ENCODE data around the gene GPBP1.
"Not testable (repeated sequence)": the region's sequence is repeated elsewhere in the genome, so short reads cannot be mapped to it uniquely, and the experiment has no call there.

GPBP1 gene

GRCh38 chr5:57276353-57276752, 102.5 kb downstream of the GPBP1 start:
- no peak for DNase-seq (ENCODE audit: low read depth in 1 of 2, low spot score in 1 of 2)

GRCh38 chr5:57277085-57277484, 103.2 kb downstream of the GPBP1 start:
- DNase-seq (ENCODE audit: low read depth in 1 of 2, low spot score in 1 of 2), result no peak

DNA sequence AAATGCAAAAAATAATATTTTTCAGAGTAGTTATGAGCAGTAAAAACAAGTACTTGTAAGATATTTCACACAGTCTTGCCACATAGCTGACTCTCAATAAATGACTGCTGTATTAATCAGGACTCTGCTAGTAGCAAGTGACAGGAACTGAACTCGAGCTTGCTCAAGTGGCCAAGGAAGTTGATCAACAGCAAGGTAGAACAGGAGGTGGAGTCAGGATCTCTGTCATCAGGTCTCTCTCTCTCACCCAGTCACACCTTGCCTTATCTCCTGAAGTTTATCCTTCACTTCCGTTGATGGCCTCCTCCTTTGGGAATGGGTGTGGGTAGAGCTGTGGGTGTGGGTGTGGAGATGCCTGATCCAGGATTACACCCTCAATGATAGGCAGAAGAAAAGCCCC, 107.0 kb downstream of the GPBP1 start:
- no peak for DNase-seq (ENCODE audit: low read depth in 1 of 2, low spot score in 1 of 2)

- DNase-seq (ENCODE audit: low read depth in 1 of 2, low spot score in 1 of 2), result not testable (repeated sequence)
Measured at GRCh38 chr5:57285084-57285483, 111.2 kb downstream of the GPBP1 start.

DNA sequence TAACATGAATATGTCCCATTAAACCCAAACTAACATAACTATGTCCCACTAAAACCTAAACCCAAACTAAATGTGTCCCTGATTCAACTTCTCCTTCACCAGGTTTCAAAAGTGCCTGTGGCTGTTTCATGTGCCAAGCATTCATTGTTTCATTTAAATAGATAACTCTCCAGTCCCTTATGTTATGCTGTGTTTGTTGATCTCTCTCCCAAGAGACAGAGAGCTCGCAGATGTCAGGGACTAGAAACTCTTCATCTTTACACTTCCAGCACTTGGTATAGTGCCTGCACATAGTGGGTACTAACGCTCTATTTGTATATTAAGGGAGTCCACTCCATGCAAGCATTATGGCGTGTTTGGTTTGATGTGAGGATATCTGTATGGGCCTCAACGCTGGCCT, 118.0 kb downstream of the GPBP1 start:
- no peak for DNase-seq (ENCODE audit: low read depth in 1 of 2, low spot score in 1 of 2)

GRCh38 chr5:57292336-57292735, 118.5 kb downstream of the GPBP1 start:
- no peak for DNase-seq (ENCODE audit: low read depth in 1 of 2, low spot score in 1 of 2)

DNA sequence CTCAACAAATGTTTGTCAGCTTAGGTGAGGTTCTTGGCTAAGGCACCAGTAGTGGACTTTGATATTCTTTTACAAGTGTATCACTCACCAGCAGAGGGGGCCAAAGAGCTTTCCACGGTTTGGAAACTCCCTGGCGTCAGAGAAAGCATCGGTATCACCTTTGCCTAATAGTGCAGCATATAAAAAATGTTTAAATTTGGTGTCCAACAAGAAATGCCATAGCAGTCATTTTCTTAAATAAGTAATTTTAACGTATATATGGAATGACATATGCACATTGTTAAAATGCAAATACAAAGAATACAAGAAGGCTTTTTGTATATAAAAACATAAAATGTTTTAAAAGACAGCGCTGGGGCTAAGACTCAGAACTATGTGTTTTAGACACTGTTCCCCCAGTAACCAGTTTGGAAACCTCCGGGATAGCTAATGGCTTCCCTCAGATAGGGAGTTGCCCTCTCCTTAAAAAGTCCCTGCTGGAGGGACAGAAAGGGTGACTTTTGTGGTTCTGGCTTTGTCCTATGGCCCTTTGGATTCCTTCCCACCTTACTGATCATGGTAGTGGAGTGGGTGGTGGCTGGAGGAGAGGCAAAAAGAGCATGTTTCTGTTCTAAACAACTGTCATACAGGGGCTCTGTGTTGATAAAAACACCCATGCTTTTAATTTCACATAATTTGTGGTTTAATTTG, 124.6 kb downstream of the GPBP1 start:
- peak; percentile 45 to 58 for DNase-seq (ENCODE audit: low read depth in 1 of 2, low spot score in 1 of 2)

- DNase-seq (ENCODE audit: low read depth in 1 of 2, low spot score in 1 of 2), result no peak
Measured at GRCh38 chr5:57298985-57299491, 125.2 kb downstream of the GPBP1 start.

- no peak for DNase-seq (ENCODE audit: low read depth in 1 of 2, low spot score in 1 of 2)
Measured at GRCh38 chr5:57299986-57300385, 126.1 kb downstream of the GPBP1 start.

DNA sequence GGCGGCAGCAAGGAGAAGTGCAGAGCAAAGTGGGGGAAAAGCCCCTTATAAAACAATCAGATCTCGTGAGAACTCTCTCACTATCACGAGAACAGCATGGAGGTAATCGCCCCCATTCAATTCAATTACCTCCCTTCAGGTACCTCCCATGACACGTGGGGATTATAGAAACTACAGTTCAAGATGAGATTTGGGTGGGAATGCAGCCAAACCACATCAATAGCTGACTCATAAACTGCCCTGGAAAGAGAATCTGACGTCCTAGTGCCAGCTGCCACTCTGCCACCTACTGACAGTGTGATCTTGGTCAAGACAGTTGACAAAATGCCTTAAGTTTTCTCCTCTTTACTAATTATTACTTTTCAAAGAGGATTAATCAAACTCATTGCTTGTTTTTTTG, 128.3 kb downstream of the GPBP1 start:
- DNase-seq (ENCODE audit: low read depth in 1 of 2, low spot score in 1 of 2), result no peak

DNA sequence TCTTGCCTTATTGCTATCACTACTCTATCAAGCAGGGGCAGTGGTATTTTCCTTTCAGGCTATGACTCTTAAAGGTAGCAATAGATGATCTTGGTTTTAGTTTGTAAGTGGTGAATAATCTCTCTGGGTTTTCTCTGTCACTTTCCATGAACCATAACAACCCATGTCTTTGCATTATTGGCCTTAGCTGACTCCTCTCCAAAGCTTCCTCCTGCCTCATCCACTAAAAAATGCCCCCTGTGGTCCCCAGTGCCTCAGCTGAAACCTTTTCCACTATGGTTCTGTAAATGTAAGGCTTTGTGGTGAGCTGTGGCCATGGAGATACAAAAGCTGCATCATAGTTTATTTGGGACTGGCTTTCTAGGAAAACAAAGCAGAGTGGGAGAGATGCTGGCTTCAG, 128.8 kb downstream of the GPBP1 start:
- DNase-seq (ENCODE audit: low read depth in 1 of 2, low spot score in 1 of 2), result no peak

DNA sequence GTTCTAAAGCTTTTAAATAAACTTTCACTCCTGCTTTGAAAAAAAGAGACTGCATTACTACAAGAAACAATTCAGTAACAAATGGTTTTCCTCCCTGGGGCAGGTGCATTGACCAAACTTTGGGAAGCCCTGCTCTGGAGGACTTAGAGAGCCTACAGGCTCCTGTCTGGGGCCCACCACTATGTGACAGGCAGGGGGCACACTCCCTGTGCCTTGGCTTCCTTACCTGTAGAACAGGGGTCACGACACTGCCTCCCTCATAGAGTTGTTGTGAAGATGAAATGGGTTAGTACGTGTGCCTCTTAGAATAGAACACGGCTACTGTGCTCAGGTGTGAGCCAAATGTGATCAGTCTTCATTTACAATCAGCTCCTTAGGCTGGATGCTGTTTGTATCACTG, 130.1 kb downstream of the GPBP1 start:
- no peak for DNase-seq (ENCODE audit: low read depth in 1 of 2, low spot score in 1 of 2)

DNA sequence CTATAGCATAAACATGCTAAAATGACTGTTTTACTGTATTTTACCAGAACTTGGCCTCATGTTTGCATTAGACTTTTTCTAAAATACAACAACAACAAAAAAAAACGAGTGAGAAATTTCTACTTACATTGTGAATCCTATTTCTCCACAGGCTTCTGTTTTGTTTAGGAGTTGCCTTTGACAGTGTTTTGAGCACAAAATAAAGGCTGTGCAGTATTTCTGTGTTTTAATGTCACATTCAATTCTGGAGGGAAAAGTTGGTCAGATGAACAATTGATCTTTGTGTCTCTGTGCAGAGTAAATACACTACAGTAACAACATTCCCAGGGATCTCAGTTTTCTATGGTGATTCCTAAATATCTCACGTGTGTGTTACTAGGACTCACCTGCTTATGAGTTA, 131.1 kb downstream of the GPBP1 start:
- DNase-seq (ENCODE audit: low read depth in 1 of 2, low spot score in 1 of 2), result no peak

GRCh38 chr5:57306359-57306758, 132.5 kb downstream of the GPBP1 start:
- DNase-seq (ENCODE audit: low read depth in 1 of 2, low spot score in 1 of 2), result no peak

- no peak for DNase-seq (ENCODE audit: low read depth in 1 of 2, low spot score in 1 of 2)
Measured at GRCh38 chr5:57307516-57307915, 133.7 kb downstream of the GPBP1 start.

- not testable (repeated sequence) for DNase-seq (ENCODE audit: low read depth in 1 of 2, low spot score in 1 of 2)
Measured at GRCh38 chr5:57309022-57309421, 135.2 kb downstream of the GPBP1 start.

- DNase-seq (ENCODE audit: low read depth in 1 of 2, low spot score in 1 of 2), result no peak
Measured at GRCh38 chr5:57311251-57311650, 137.4 kb downstream of the GPBP1 start.

DNA sequence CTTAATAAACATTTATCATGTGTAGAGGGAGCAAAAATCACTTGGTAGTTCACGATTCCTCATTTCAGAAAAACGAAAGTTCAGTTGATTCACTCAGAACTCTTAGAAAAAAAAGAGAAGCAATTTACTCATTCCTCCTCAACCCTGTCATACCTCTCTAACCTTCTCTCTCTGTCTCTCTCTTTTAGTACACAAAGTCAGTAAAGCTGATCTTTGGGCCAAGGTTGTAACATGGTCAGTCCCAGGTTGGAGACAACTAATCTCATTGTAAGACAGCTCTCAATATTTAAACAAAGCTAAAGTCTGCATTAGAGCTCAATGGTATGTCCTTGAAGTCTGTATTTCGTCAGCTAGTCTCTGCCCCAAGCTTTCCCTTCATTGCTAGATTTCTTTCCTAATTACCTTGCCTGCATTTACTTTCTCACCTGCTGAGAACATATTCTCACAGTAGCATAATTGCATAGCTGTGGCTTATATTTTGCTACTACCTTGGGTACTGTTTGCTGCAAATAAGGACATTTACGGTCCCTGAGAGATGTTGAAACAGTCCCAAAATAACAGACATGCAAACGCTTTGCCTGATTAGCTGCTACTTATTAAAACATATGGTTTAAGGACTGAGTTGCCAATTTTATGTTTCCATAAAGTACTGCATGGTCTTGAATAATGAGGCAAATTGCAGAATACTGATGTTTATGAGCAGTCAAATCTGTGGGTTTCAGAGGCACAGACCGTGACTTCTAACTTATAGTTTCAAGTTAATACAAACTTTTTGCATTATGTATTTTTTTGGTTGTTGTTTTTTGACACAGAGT, 138.3 kb downstream of the GPBP1 start:
- DNase-seq (ENCODE audit: low read depth in 1 of 2, low spot score in 1 of 2), result no peak

DNA sequence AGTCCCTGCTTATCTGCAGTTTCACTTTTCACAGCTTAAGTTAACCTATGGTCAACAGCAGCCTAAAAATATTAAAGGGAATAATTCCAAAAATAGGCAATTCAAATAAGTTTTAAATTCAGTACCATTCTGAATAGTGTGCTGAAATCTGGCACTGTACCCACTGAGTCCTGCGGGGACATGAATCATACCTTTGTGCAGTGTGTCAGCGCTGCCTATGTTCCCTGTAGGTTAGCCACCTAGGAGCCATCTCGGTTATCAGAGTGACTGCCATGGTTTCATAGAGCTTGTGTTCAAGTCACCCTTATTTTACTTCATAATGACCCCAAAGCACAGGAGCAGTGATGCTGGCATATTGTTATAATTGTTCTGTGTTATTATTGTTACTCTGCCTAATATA, 139.9 kb downstream of the GPBP1 start:
- no peak for DNase-seq (ENCODE audit: low read depth in 1 of 2, low spot score in 1 of 2)
